Kidney (tissue), 14 donors: ENCODE measurements around the gene COPS7A. TPM values are rescaled to one million over a fixed set of nuclear protein-coding genes. Genes with fewer than 3 reads are reported as not detected.
A peak's percentile ranks its signal among the peaks of the same experiment; 100 is the strongest.
"Not testable (repeated sequence)": the region's sequence is repeated elsewhere in the genome, so short reads cannot be mapped to it uniquely, and the experiment has no call there.

Experiments used
- DNase-seq, 5 donors: peaks; one replicate each; pipeline ENCODE4 v3.0.0-alpha.2; 2013 to 2020
- FAIRE-seq: peaks from 2 replicates; lab custom pipeline; 2012; peaks lifted over from hg19 to GRCh38; lab: Jason Lieb, UNC
- H3K27ac ChIP-seq, 2 donors: one replicate each; pipeline ENCODE4 v1.7.0; 2013; ENCODE audit warnings: low read depth in 2 of 2, low read length in 2 of 2, inconsistent platforms in 1 of 2
- H3K27me3 ChIP-seq: one replicate; pipeline ENCODE4 v1.7.1; 2013; ENCODE audit warnings: low read length, inconsistent platforms; ENCODE audit not compliant: control insufficient read depth, insufficient read depth
- H3K36me3 ChIP-seq, 3 donors: one replicate each; pipeline versions ENCODE4 v1.7.0 to v1.7.1; 2013; ENCODE audit warnings: low read length in 3 of 3, control low read depth in 1 of 3, inconsistent platforms in 1 of 3; ENCODE audit not compliant: insufficient read depth in 3 of 3, control insufficient read depth in 2 of 3
- H3K4me1 ChIP-seq, 3 donors: one replicate each; pipeline versions ENCODE4 v1.7.0 to v1.7.1; 2013; ENCODE audit warnings: low read length in 3 of 3, inconsistent platforms in 1 of 3, low read depth in 1 of 3; ENCODE audit not compliant: control insufficient read depth in 2 of 3, insufficient read depth in 2 of 3
- H3K4me3 ChIP-seq, 3 donors: one replicate each; pipeline versions ENCODE4 v1.7.0 to v1.8.1; 2013; ENCODE audit warnings: low read length in 3 of 3, control low read depth in 1 of 3, inconsistent platforms in 1 of 3
- H3K9ac ChIP-seq, 3 donors: one replicate each; pipeline versions ENCODE4 v1.7.0 to v1.7.1; 2013; ENCODE audit warnings: low read length in 3 of 3, control low read depth in 1 of 3, inconsistent platforms in 1 of 3
- H3K9me3 ChIP-seq, 3 donors: one replicate each; pipeline versions ENCODE4 v1.7.0 to v1.7.1; 2013; ENCODE audit warnings: low read length in 3 of 3, control low read depth in 1 of 3, inconsistent platforms in 1 of 3; ENCODE audit not compliant: control insufficient read depth in 2 of 3, insufficient read depth in 1 of 3
- CTCF ChIP-seq: IDR thresholded peaks from 3 replicates; pipeline ENCODE4 v1.5.1; 2012; ENCODE audit warnings: mild to moderate bottlenecking, moderate library complexity, borderline replicate concordance; ENCODE audit not compliant: insufficient read depth; ENCODE audit errors: extremely low read depth
- intact Hi-C: fragments of 100-400 bp; cut with DNase I; formaldehyde crosslinking; loops from one replicate; pipeline ENCODE4 v1.11.1; 2022
- polyA plus RNA-seq: library from polyadenylated mRNA; stranded (reverse); fragments of 350-450 nt; fragmentation: Illumina TruSeq; extraction: RNeasy Lipid Tissue Mini Kit (QIAGEN cat#74804); gene quantifications from one replicate; pipeline ENCODE4 v1.2.3, GENCODE V29; 2014; ENCODE audit warnings: low read depth, low replicate concordance; ENCODE audit not compliant: insufficient read depth
- total RNA-seq: library from RNA; stranded (reverse); fragmentation: NEBNext Ultra II Directional; extraction: Animal tissue kit (Norgen Biotek cat#: 25700); gene quantifications from one replicate; pipeline ENCODE4 v1.2.1, GENCODE V29; 2021
- donor health status: control.
- donor health status: control.
- donor health status: control.
- donor health status: control.
- donor health status: control.
- donor health status: DM: yes; HTN: yes; CAD: no.
- donor health status: Normal renal cell carcinoma (clear cell type).

Gene COPS7A
- total and polyA plus RNA-seq, 2 donors from 2014 or later = 71.9 to 94.1 TPM

DNA sequence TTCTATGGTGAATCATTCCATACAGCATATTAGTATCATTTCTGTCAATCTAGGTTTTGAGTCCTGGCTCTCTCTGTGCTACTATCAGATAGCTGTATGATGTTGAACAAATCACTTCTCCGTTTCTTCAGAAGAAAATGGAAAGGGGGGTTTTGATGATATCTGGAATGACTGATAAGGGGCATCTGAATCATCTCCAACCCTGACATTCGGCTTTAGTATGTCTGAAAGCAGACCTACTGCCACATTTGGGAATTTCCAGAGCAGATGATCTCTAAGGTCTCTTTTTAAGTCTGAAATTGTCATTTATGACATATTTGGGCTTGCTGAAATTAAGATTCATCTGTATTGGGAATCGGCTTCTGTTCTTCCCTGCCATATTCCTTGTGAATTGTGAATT is 19.0 kb downstream of the COPS7A start:
- H3K4me1 ChIP-seq = peaks cover 0 to 3% (median 0%) of the 10 kb centered on the region in 3 donors
- no peak for DNase-seq
- no peak for TF ChIP-seq CTCF
- H3K27me3 ChIP-seq = no peaks in the 10 kb centered on the region
- no peaks in the 10 kb centered on the region for H3K9me3 ChIP-seq
- H3K36me3 ChIP-seq = peaks cover 3 to 14% (median 6%) of the 10 kb centered on the region in 3 donors
- intact Hi-C loops = no loop called here
- no peak overlapping the region for H3K9ac ChIP-seq
- FAIRE-seq = no peak
- no peak overlapping the region for H3K4me3 ChIP-seq
- no peak overlapping the region for H3K27ac ChIP-seq

DNA sequence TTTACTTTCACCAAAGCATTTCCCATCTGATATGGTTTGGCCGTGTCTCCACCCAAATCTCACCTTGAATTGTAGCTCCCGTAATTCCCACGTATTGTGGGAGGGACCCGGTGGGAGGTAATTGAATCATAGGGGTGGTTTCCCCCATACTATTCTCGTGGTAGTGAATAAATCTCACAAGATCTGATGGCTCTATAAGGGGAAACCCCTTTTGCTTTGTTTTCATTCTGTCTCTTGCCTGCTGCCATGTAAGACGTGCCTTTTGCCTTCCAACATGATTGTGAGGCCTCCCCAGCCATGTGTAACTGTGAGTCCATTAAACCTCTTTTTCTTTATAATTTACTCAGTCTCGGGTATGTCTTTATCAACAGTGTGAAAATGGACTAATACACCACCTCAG is 19.5 kb downstream of the COPS7A start:
- H3K9ac ChIP-seq, H3K27ac ChIP-seq, H3K4me3 ChIP-seq, H3K9me3 ChIP-seq, H3K4me1 ChIP-seq, FAIRE-seq, intact Hi-C loops, DNase-seq, H3K27me3 ChIP-seq: not testable (repeated sequence)
- peaks cover 3 to 19% (median 6%) of the 10 kb centered on the region in 3 donors for H3K36me3 ChIP-seq

DNA sequence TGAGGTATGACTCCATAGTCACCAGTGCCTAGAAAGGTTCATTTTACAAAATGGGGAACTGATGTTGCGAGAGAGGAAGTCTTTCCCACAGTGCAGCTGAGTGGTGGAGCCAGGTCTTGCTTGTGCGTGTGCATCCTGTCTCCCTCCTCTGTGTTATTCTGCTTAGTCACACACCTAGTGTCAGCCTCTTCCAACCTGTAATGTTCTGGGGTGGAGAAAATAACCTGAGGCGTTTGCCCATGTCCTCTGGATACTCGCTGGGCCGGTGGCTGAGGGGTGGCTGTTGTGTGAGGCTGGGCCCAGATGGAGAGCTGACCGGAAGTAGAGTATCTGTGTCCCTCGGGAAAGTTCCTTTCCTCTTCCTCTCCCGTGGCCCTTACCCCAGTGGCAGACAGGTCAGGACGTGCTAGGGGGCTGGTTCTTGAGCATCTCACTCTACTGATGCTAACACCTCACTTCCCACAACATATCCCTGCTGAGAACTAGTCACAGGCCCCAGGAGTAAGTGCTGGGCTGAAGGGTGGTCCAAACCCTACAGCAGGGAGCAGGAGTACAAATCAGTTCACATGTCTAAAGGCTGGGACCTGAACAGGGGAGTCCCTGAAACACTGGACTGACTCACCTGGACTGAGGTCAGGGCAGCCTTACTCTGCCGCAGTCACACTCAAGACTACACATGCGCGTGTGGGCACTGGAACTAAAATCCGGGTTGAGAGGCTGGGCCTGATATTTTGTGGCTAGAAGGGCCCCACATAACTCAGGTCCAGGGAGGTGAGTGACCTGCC is 22.1 kb downstream of the COPS7A start:
- H3K9ac ChIP-seq = no peak overlapping the region

More for the DNA sequence above, 22.1 kb downstream of the COPS7A start:
- peak in 1 of 5 donors; percentile 73 for DNase-seq
- Histone ChIP-seq H3K4me3 (no peak overlapping the region), H3K27ac (no peak overlapping the region), H3K27me3 (no peaks in the 10 kb centered on the region), H3K9me3 (no peaks in the 10 kb centered on the region), H3K36me3 (peaks cover 12 to 44% (median 26%) of the 10 kb centered on the region in 3 donors), H3K4me1 (peaks cover 0 to 3% (median 0%) of the 10 kb centered on the region in 3 donors)
- intact Hi-C loops = no loop called here
- no peak for FAIRE-seq
- no peak for TF ChIP-seq CTCF
